DMS153 (cell line): Measurements from ENCODE around the gene BMPER.
A peak's percentile ranks its signal among the peaks of the same experiment; 100 is the strongest.

Source experiments
- DNase-seq: peaks from one replicate; lab custom pipeline; 2025; lab: John Stamatoyannopoulos, UW

The BMPER gene

GRCh38 chr7:34031156-34031555 is 125.8 kb downstream of the BMPER start:
- DNase-seq = no peak

GRCh38 chr7:34034728-34035127 is 129.4 kb downstream of the BMPER start:
- no peak for DNase-seq

GRCh38 chr7:34036051-34036920 is 130.9 kb downstream of the BMPER start:
- peak; percentile 87 for DNase-seq

- no peak for DNase-seq
Observed at GRCh38 chr7:34036972-34037792, 131.8 kb downstream of the BMPER start.

- no peak for DNase-seq
Observed at GRCh38 chr7:34038816-34039470, 133.6 kb downstream of the BMPER start.

GRCh38 chr7:34041707-34042106 is 136.4 kb downstream of the BMPER start:
- DNase-seq = no peak

- DNase-seq = no peak
Observed at GRCh38 chr7:34042406-34042805, 137.1 kb downstream of the BMPER start.

- no peak for DNase-seq
Observed at GRCh38 chr7:34043461-34044305, 138.3 kb downstream of the BMPER start.

- DNase-seq = no peak
Observed at GRCh38 chr7:34044306-34044643, 138.9 kb downstream of the BMPER start.

GRCh38 chr7:34044734-34045353 is 139.5 kb downstream of the BMPER start:
- no peak for DNase-seq

GRCh38 chr7:34048445-34048844 is 143.1 kb downstream of the BMPER start:
- DNase-seq = no peak

- no peak for DNase-seq
Observed at GRCh38 chr7:34054075-34054474, 148.7 kb downstream of the BMPER start.

GRCh38 chr7:34057136-34057535 is 151.8 kb downstream of the BMPER start:
- DNase-seq = no peak

- no peak for DNase-seq
Observed at GRCh38 chr7:34057956-34058355, 152.6 kb downstream of the BMPER start.

- no peak for DNase-seq
Observed at GRCh38 chr7:34058801-34059135, 153.4 kb downstream of the BMPER start.

GRCh38 chr7:34059136-34059828 is 153.9 kb downstream of the BMPER start:
- DNase-seq = no peak

- DNase-seq = no peak
Observed at GRCh38 chr7:34060196-34060947, 155.0 kb downstream of the BMPER start.

- DNase-seq = no peak
Observed at GRCh38 chr7:34061149-34061548, 155.8 kb downstream of the BMPER start.

- no peak for DNase-seq
Observed at GRCh38 chr7:34062341-34062740, 157.0 kb downstream of the BMPER start.

GRCh38 chr7:34062826-34063225 is 157.5 kb downstream of the BMPER start:
- DNase-seq = no peak
